Caco-2 (cell line): ENCODE results near the gene ELP4. TPM values are rescaled to one million over a fixed set of nuclear protein-coding genes. Genes with fewer than 3 reads are reported as not detected.
"Not testable (repeated sequence)": the region's sequence is repeated elsewhere in the genome, so short reads cannot be mapped to it uniquely, and the experiment has no call there.

ENCODE experiments used
- BruUV-seq: library from RNA; stranded (reverse); fragments of 400-500 nt; replicated peaks from 2 replicates; lab custom pipeline; 2021; lab: Mats Ljungman, UMichigan
- CTCF ChIA-PET: fragments of 300-600 bp; sonication (Branson Sonifier 250); formaldehyde crosslinking; loops from one replicate; lab custom pipeline; 2022; ENCODE audit warnings: antibody characterized with exemption; lab: Charles Lee
- POLR2A ChIA-PET: fragments of 300-600 bp; sonication (Branson Sonifier 250); formaldehyde crosslinking; loops from one replicate; lab custom pipeline; 2022; ENCODE audit warnings: antibody characterized with exemption; lab: Charles Lee
- DNase-seq, 2 experiments: peaks; one replicate each; pipeline versions ENCODE4 v3.0.0 to v3.0.0-alpha.2; 2020 to 2022
- H3K27me3 ChIP-seq: replicated peaks from 2 replicates; pipeline ENCODE4 v1.6.0; 2011; ENCODE audit warnings: low read length; ENCODE audit not compliant: control insufficient read depth, insufficient read depth
- H3K36me3 ChIP-seq: 2 replicates; pipeline ENCODE4 v1.5.1; 2011; ENCODE audit warnings: low read length; ENCODE audit not compliant: control insufficient read depth, insufficient read depth
- H3K4me1 ChIP-seq: fragments of 250-450 bp; sonication (Bioruptor Pico); 2 replicates; pipeline ENCODE4 v1.5.1; 2020; ENCODE audit warnings: mild to moderate bottlenecking
- H3K4me3 ChIP-seq: 2 replicates; pipeline ENCODE4 v1.5.1; 2011; ENCODE audit warnings: low read depth, mild to moderate bottlenecking, control low read depth, low read length
- H3K9me3 ChIP-seq: fragments of 250-450 bp; sonication (Bioruptor Pico); 2 replicates; pipeline ENCODE4 v1.5.1; 2020; ENCODE audit warnings: mild to moderate bottlenecking, moderate library complexity
- H3K27ac Mint-ChIP-seq: one replicate; pipeline ENCODE4 v1.8.0; 2022; ENCODE audit warnings: mixed read lengths; ENCODE audit not compliant: unreplicated experiment
- H3K27me3 Mint-ChIP-seq: one replicate; pipeline ENCODE4 v1.8.0; 2022; ENCODE audit warnings: mixed read lengths; ENCODE audit not compliant: insufficient read depth, unreplicated experiment
- H3K36me3 Mint-ChIP-seq: one replicate; pipeline ENCODE4 v1.8.0; 2022; ENCODE audit warnings: mild to moderate bottlenecking, mixed read lengths; ENCODE audit not compliant: insufficient read depth, unreplicated experiment
- H3K4me1 Mint-ChIP-seq: one replicate; pipeline ENCODE4 v1.8.0; 2022; ENCODE audit warnings: low read depth, mixed read lengths; ENCODE audit not compliant: unreplicated experiment
- H3K4me3 Mint-ChIP-seq: one replicate; pipeline ENCODE4 v1.8.0; 2022; ENCODE audit warnings: mild to moderate bottlenecking, moderate library complexity, mixed read lengths; ENCODE audit not compliant: unreplicated experiment
- H3K9me3 Mint-ChIP-seq: one replicate; pipeline ENCODE4 v1.8.0; 2022; ENCODE audit warnings: mixed read lengths; ENCODE audit not compliant: unreplicated experiment
- CTCF ChIP-seq, 2 experiments: fragments of 200-600 bp in 1 of 2; IDR thresholded peaks; 1 replicate in 1 of 2; 2 replicates in 1 of 2; pipeline versions ENCODE4 v1.5.1 to v1.8.0; 2011 to 2022; ENCODE audit warnings: antibody characterized with exemption in 1 of 2, control low read depth in 1 of 2, inconsistent platforms in 1 of 2, low read depth in 1 of 2, low read length in 1 of 2, mild to moderate bottlenecking in 1 of 2, moderate library complexity in 1 of 2; ENCODE audit not compliant: insufficient read depth in 1 of 2, severe bottlenecking in 1 of 2, unreplicated experiment in 1 of 2
- intact Hi-C: fragments of 100-400 bp; cut with micrococcal nuclease; formaldehyde crosslinking; loops from one replicate; pipeline ENCODE4 v1.10.0; 2022; ENCODE audit not compliant: unreplicated experiment
- total RNA-seq: library from RNA; stranded (reverse); gene quantifications from 2 replicates; pipeline ENCODE4 v1.2.3, GENCODE V29; 2022

Gene ELP4
- total RNA-seq, 1 experiment from 2014 or later = 18.8 TPM

- DNase-seq = no peak
- CTCF ChIA-PET = interaction anchor here (1.2 kb wide), 1 partner anchor 94 kb away, joined by 3 read pairs; no protein-coding TSS in a partner anchor
- no peak overlapping the region for H3K27ac Mint-ChIP-seq
These were observed 17.1 kb upstream of the ELP4 start for GRCh38 chr11:31492320-31492913.

GRCh38 chr11:31493235-31493634 lies 16.3 kb upstream of the ELP4 start:
- ChIA-PET POLR2A (no interaction called here), CTCF (no interaction called here)
- H3K4me3 ChIP-seq = no peak overlapping the region
- Mint-ChIP-seq H3K27ac (no peak overlapping the region), H3K4me1 (no peaks in the 10 kb centered on the region), H3K27me3 (no peaks in the 10 kb centered on the region), H3K9me3 (peaks cover 16% of the 10 kb centered on the region), H3K4me3 (no peak overlapping the region), H3K36me3 (peaks cover 38% of the 10 kb centered on the region)
- H3K27me3 ChIP-seq = no peaks in the 10 kb centered on the region
- H3K9me3 ChIP-seq = 0 out of 2 replicates have a peak, but pooled peaks cover 4% of the 10 kb centered on the region
- TF ChIP-seq CTCF (IDR thresholded peaks at IDR 0.05; ENCODE audit: insufficient read depth in 1 of 2, low read depth in 1 of 2, low read length in 1 of 2, severe bottlenecking in 1 of 2, unreplicated experiment in 1 of 2) = no peak
- no peaks in the 10 kb centered on the region for H3K36me3 ChIP-seq
- intact Hi-C loops = no loop called here
- no TSS peak for BruUV-seq
- DNase-seq = no peak
- H3K4me1 ChIP-seq = 0 out of 2 replicates have a peak, but pooled peaks cover 7% of the 10 kb centered on the region

More at GRCh38 chr11:31492320-31492913, 17.1 kb upstream of the ELP4 start:
- Histone ChIP-seq H3K4me1 (0 out of 2 replicates have a peak, but pooled peaks cover 7% of the 10 kb centered on the region), H3K27me3 (no peaks in the 10 kb centered on the region), H3K9me3 (0 out of 2 replicates have a peak, but pooled peaks cover 4% of the 10 kb centered on the region), H3K36me3 (no peaks in the 10 kb centered on the region), H3K4me3 (no peak overlapping the region)
- BruUV-seq = no TSS peak
- H3K9me3 Mint-ChIP-seq = peaks cover 16% of the 10 kb centered on the region
- no peaks in the 10 kb centered on the region for H3K27me3 Mint-ChIP-seq
- TF ChIP-seq CTCF (IDR thresholded peaks at IDR 0.05; ENCODE audit: insufficient read depth in 1 of 2, low read depth in 1 of 2, low read length in 1 of 2, severe bottlenecking in 1 of 2, unreplicated experiment in 1 of 2) = no peak
- H3K36me3 Mint-ChIP-seq = peaks cover 38% of the 10 kb centered on the region
- no peak overlapping the region for H3K4me3 Mint-ChIP-seq
- POLR2A ChIA-PET = no interaction called here
- intact Hi-C loops = no loop called here
- H3K4me1 Mint-ChIP-seq = no peaks in the 10 kb centered on the region

- CTCF ChIA-PET = not testable (repeated sequence)
These were observed 15.8 kb upstream of the ELP4 start for GRCh38 chr11:31493762-31494161.

More at GRCh38 chr11:31493762-31494161, 15.8 kb upstream of the ELP4 start:
- Mint-ChIP-seq H3K9me3 (peaks cover 16% of the 10 kb centered on the region), H3K36me3 (peaks cover 38% of the 10 kb centered on the region)
- H3K4me1 Mint-ChIP-seq, DNase-seq, BruUV-seq, H3K4me3 Mint-ChIP-seq, H3K9me3 ChIP-seq, H3K27me3 ChIP-seq, POLR2A ChIA-PET, H3K4me3 ChIP-seq, H3K27me3 Mint-ChIP-seq, H3K27ac Mint-ChIP-seq, H3K36me3 ChIP-seq, H3K4me1 ChIP-seq, intact Hi-C loops: not testable (repeated sequence)
